ENCODE measurements around the gene CACNA1C. TPM values are rescaled to one million over a fixed set of nuclear protein-coding genes. Genes with fewer than 3 reads are reported as not detected.

Gene CACNA1C
- total and polyA plus RNA-seq, 2 donors (not counting 1 experiment from before 2014, with no cell fraction given): 7.6 to 11.4 TPM

DNA sequence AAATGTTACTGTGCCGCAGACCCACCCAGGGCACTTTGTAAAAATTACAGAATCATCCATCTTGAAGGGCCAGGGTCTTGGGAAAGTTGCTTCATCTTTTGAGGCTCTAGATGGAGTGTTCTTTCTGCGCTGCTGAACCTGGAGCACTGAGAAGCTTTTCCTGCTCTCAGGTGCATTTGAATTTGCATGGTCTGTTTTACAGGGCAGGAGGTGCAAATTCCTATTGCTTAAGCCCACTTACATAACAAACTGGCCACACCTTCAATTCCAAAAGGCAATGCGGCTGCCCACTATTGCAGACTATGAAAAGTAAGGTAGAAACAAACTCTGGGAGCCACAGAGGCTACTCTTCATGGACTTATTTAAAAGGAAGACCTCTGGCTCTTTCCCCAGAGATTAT lies 254.8 kb downstream of the CACNA1C start:
- Histone ChIP-seq H3K4me2 (ENCODE audit: extremely low read depth, insufficient read depth, low read length) (no peak overlapping the region), H3K36me3 (ENCODE audit: control insufficient read depth, insufficient read depth, low read length) (no peaks in the 10 kb centered on the region), H3K27ac (ENCODE audit: insufficient read depth, low read length) (no peak overlapping the region), H3K9me3 (ENCODE audit: control insufficient read depth, insufficient read depth, low read depth, low read length) (no peaks in the 10 kb centered on the region), H3K4me1 (ENCODE audit: control insufficient read depth, extremely low read depth, insufficient read depth, low read length) (peaks cover 21% of the 10 kb centered on the region), H3K79me2 (ENCODE audit: control insufficient read depth, insufficient read depth, low read length) (no peaks in the 10 kb centered on the region), H4K20me1 (ENCODE audit: control insufficient read depth, extremely low read depth, insufficient read depth, low read length) (no peaks in the 10 kb centered on the region), H3K27me3 (ENCODE audit: control insufficient read depth, insufficient read depth, low read length) (no peaks in the 10 kb centered on the region), H3K9ac (ENCODE audit: insufficient read depth, low read length) (no peak overlapping the region), H3K4me3 (replicated peaks in 1 of 4; ENCODE audit: control extremely low read depth in 1 of 4, insufficient read depth in 1 of 4, low read depth in 3 of 4, low read length in 4 of 4) (no peak overlapping the region), H2AFZ (ENCODE audit: low read length) (no peak overlapping the region)
- TF ChIP-seq EZH2 (IDR thresholded peaks at IDR 0.05; ENCODE audit: low read length, missing control alignments) (no peak), CTCF (conservative IDR thresholded peaks at IDR 0.05 in 1 of 2, IDR thresholded peaks at IDR 0.05 in 1 of 2; ENCODE audit: low read depth in 1 of 2, low read length in 2 of 2) (no peak)
- no peak for DNase-seq (ENCODE audit: low read depth in 2 of 2)

GRCh38 chr12:2309647-2310046 lies 256.9 kb downstream of the CACNA1C start:
- H3K9me3 ChIP-seq (ENCODE audit: control insufficient read depth, insufficient read depth, low read depth, low read length): no peaks in the 10 kb centered on the region
- no peaks in the 10 kb centered on the region for H3K36me3 ChIP-seq (ENCODE audit: control insufficient read depth, insufficient read depth, low read length)
- H3K27ac ChIP-seq (ENCODE audit: insufficient read depth, low read length): no peak overlapping the region
- H3K4me3 ChIP-seq (replicated peaks in 1 of 4; ENCODE audit: control extremely low read depth in 1 of 4, insufficient read depth in 1 of 4, low read depth in 3 of 4, low read length in 4 of 4): no peak overlapping the region
- H2AFZ ChIP-seq (ENCODE audit: low read length): no peak overlapping the region
- H3K27me3 ChIP-seq (ENCODE audit: control insufficient read depth, insufficient read depth, low read length): no peaks in the 10 kb centered on the region
- H3K9ac ChIP-seq (ENCODE audit: insufficient read depth, low read length): no peak overlapping the region
- no peaks in the 10 kb centered on the region for H3K79me2 ChIP-seq (ENCODE audit: control insufficient read depth, insufficient read depth, low read length)
- no peaks in the 10 kb centered on the region for H4K20me1 ChIP-seq (ENCODE audit: control insufficient read depth, extremely low read depth, insufficient read depth, low read length)
- DNase-seq (ENCODE audit: low read depth in 2 of 2): no peak
- H3K4me2 ChIP-seq (ENCODE audit: extremely low read depth, insufficient read depth, low read length): no peak overlapping the region
- H3K4me1 ChIP-seq (ENCODE audit: control insufficient read depth, extremely low read depth, insufficient read depth, low read length): peaks cover 18% of the 10 kb centered on the region
- no peak for TF ChIP-seq CTCF (conservative IDR thresholded peaks at IDR 0.05 in 1 of 2, IDR thresholded peaks at IDR 0.05 in 1 of 2; ENCODE audit: low read depth in 1 of 2, low read length in 2 of 2)
- no peak for TF ChIP-seq EZH2 (IDR thresholded peaks at IDR 0.05; ENCODE audit: low read length, missing control alignments)

DNA sequence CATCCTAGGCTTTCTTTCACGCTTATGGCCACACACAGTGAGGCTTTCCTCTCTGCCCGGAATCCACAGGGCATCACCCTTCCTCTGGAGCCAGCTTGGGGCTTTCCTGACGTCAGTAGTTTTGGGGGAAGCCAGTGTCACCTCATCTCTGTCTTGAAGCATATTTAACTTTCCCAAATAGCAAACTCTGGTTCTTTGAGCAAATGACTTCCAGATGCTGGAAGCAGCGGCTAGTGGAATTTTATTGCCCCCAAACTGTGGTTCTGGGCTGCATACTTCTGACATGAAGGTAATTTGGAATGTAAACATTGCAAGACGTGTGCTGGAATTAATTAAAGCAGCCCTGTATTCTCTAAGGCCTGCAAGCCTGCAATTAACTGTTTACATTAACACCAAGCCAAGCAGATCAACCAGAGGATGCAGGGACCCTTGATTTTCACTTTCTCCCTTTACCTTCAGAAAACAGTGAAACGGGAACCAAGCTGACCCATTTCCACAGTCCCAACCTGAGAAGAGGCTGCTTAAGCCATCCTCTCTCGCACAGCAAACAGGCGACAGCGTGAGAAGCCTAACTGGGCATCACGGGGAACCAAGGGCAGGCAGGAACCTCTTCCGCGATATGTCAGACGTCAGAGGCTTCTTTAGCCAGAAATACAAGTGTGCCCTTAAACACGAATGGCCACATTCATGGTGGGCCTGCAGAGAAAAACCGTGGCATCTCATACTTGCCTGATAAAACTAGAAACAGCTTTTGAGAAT lies 258.4 kb downstream of the CACNA1C start:
- Histone ChIP-seq H3K9ac (ENCODE audit: insufficient read depth, low read length) (no peak overlapping the region), H2AFZ (ENCODE audit: low read length) (no peak overlapping the region), H3K9me3 (ENCODE audit: control insufficient read depth, insufficient read depth, low read depth, low read length) (no peaks in the 10 kb centered on the region), H3K4me3 (replicated peaks in 1 of 4; ENCODE audit: control extremely low read depth in 1 of 4, insufficient read depth in 1 of 4, low read depth in 3 of 4, low read length in 4 of 4) (peak overlapping the region in 1 of 4 experiments; percentile 27), H3K4me1 (ENCODE audit: control insufficient read depth, extremely low read depth, insufficient read depth, low read length) (peaks cover 16% of the 10 kb centered on the region), H3K27me3 (ENCODE audit: control insufficient read depth, insufficient read depth, low read length) (no peaks in the 10 kb centered on the region), H3K27ac (ENCODE audit: insufficient read depth, low read length) (peak overlapping the region; percentile 87), H3K36me3 (ENCODE audit: control insufficient read depth, insufficient read depth, low read length) (no peaks in the 10 kb centered on the region), H3K79me2 (ENCODE audit: control insufficient read depth, insufficient read depth, low read length) (no peaks in the 10 kb centered on the region), H3K4me2 (ENCODE audit: extremely low read depth, insufficient read depth, low read length) (peak overlapping the region; percentile 70), H4K20me1 (ENCODE audit: control insufficient read depth, extremely low read depth, insufficient read depth, low read length) (no peaks in the 10 kb centered on the region)
- TF ChIP-seq EZH2 (IDR thresholded peaks at IDR 0.05; ENCODE audit: low read length, missing control alignments) (no peak), CTCF (conservative IDR thresholded peaks at IDR 0.05 in 1 of 2, IDR thresholded peaks at IDR 0.05 in 1 of 2; ENCODE audit: low read depth in 1 of 2, low read length in 2 of 2) (no peak)
- DNase-seq (ENCODE audit: low read depth in 2 of 2): peak; percentile 67 to 87
